Stromal cell of bone marrow (primary cell): ENCODE data around the gene RAD9A.

Experiments used
- DNase-seq: peaks from one replicate; pipeline ENCODE4 v3.0.0-alpha.2; 2012; ENCODE audit warnings: low read depth

Gene RAD9A

DNA sequence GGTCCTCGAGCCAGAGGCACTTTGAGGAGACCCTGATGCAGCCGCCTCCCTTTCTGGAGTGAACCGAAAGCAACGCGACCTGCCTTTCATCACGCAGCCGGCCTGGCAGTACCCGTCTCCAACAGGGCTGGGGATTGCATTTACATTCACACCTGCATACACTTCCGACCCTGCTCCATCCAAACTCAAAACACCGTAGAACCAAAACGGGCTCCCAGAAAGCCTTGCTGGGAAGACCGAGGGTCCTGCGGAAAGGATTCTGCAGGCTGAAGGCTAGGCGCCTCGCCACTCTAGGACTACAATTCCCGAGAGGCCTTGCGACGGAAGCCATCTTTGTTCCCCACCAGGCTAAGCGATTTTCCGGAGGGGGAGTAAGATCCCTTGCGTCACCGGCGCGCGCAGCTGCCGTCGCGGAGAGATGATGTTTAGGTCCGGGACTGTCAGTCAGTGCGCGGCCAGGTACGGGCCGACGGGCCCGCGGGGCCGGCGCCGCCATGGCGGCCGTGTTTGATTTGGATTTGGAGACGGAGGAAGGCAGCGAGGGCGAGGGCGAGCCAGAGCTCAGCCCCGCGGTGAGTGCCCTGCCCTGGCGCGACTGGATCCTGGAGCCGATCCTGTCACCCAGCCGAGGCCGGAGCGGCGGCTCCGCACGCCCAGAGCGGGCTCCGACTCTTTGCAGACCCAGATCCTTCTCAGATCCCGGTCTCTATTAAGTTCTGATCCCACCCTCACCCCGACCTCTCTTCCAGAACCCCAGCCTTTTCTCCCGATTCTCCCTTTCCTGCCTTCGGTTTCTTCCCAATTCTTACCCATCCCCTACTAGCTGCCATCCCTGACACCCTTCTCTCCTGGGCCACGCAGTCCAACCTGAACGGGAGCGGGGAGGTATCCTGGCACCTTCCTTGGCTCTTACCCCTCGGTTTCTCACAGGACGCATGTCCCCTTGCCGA, 36.5 kb downstream of the RAD9A start, which contains the start of gene RPS6KB2:
TSS of gene RPS6KB2 (plus strand) at position 443 of the 950 bp plus-strand sequence. CDS start at position 495, 52 bp downstream.
- DNase-seq = peak; percentile 95

DNA sequence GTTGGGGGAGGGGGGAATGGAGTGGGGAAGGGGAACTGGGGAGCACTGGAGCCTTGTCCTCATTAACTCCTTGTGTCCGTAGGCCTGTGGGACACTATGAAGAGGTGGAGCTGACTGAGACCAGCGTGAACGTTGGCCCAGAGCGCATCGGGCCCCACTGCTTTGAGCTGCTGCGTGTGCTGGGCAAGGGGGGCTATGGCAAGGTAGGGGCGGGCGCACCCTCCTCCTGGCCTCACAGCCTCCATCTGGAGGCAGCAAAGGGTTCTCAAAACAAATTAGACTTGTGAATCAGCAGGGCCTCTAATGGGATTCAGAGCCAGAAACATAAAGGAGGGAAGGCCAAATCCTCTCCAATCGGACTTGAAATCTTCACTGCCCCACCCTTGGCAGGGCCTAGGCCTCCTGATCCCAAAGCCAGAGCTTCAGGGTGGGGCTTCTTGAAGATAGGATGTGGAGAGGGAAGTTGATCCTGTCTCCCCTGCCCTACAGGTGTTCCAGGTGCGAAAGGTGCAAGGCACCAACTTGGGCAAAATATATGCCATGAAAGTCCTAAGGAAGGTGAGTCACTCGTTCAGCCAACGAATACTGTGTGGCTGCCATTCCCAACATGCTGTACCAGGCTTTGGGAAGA, 37.4 kb downstream of the RAD9A start:
- no peak for DNase-seq

DNA sequence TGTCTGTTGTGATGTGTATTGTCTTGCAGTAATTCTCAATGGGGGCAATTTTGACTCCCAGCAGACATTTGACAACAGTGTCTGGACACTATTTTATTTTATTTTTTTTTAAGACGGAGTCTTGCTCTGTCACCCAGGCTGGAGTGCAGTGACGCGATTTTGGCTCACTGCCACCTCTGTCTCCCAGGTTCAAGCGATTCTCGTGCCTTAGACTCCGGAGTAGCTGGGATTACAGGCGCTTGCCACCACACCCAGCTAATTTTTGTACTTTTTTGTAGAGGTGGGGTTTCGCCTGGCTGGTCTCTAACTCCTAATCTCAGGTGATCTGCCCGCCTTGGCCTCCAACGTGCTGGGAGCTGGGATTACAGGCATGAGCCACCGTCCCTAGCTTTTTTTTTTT, 37.9 kb downstream of the RAD9A start:
- DNase-seq = no peak

DNA sequence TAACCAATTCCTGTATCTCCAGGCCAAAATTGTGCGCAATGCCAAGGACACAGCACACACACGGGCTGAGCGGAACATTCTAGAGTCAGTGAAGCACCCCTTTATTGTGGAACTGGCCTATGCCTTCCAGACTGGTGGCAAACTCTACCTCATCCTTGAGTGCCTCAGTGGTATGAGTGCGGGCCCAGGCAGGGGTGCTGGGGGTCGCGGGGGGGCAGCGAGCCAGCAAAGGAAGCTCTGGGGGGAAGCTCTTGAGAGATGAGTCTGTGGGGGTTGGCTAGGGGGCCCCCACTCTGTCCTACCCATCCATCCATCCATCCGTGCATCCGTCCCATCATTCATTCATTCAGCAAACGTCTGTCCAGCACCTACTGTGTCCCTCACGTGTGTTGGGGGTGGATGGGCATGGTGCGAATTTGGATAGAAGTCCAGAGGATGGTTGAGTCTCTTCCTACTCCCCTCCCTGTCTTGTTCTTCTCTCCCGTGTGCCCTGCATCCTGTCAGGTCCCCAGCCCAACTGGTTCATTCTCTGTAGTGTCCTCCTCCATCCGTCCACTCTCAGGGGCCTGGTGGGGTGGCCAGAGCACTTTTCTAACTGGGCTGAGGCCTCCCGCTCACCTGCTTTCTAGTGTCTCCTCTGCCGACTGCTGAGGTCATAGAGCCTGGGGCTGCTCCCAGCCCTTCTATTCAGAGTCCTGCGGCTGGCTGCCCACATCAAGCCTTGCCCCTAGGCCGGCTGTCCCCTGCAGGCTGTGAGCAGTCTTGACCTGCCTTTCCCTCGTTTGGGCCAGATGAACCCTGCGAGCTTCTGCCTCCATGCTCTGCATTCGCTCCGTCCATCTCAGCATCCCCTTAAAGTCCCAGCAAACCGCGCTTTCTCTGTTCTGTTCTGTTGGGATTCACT, 39.8 kb downstream of the RAD9A start:
- DNase-seq = no peak

DNA sequence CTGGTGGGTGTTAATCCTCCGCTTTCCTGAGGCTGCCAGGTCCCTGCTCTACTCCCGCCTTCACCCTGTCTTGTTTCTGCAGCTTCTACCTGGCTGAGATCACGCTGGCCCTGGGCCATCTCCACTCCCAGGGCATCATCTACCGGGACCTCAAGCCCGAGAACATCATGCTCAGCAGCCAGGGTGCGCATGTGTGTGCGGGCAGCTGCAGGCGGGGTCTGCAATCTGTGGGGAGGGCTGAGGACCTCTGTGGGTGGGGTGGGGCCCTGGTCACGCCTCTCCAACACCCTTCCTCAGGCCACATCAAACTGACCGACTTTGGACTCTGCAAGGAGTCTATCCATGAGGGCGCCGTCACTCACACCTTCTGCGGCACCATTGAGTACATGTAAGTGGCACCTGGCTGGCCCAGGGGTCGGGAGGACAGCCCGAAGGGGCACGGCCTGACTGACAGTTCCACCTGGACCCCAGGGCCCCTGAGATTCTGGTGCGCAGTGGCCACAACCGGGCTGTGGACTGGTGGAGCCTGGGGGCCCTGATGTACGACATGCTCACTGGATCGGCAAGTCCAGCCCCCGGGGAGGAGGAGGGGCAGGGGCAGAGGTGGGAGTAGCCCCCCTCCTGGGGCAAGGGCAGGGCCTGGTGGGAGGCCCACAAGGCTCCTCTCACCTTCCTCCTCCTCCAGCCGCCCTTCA, 41.0 kb downstream of the RAD9A start:
- DNase-seq = no peak

DNA sequence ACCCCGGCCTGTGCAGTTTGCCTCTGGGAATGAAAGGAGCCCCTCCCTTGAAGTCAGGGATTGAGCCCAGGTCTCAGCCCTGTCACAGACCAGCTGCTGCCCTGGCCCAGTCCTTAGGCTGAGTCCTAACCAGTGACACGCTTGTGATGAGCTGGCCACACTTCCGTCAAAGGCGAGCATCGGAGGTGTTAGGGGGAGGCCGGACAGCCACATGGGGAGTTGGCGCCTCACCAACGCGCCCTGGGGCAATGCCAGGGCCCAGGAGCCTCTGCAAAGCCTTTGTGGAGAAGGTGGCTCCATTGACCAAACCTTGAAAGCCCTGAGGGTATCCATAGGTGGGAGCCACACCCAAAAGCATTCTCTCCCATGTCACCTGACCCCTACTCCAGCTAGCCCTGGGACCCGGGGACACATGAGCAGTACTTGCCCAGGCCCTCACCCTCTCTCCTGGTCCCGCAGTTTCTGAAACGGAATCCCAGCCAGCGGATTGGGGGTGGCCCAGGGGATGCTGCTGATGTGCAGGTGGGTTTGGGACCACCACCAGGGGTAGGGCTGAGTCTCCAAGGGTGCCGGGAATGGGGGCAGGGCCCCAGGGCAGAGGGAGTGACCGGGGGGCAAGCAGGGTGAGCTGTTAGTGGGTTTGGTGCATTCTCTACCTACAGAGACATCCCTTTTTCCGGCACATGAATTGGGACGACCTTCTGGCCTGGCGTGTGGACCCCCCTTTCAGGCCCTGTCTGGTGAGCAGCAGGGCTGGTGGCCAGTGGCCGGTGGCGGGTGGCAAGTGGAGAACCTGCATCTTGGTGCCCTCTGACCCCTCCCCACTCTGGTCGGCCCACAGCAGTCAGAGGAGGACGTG, 42.0 kb downstream of the RAD9A start:
- no peak for DNase-seq

DNA sequence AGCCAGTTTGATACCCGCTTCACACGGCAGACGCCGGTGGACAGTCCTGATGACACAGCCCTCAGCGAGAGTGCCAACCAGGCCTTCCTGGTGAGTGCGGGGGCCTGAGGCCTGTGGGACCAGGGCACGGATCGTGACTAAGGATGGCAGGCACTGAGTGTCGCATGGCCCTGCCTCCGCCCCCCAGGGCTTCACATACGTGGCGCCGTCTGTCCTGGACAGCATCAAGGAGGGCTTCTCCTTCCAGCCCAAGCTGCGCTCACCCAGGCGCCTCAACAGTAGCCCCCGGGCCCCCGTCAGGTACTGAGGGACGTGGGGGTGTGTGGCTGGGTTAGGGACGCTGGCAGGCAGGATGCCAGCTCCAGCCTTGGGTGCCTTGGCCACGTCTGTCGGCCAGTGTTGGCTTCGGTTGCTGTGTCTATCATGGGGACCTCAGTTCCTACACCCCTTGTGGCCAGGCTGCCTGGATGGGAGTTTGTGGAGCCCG, 42.7 kb downstream of the RAD9A start:
- no peak for DNase-seq

DNA sequence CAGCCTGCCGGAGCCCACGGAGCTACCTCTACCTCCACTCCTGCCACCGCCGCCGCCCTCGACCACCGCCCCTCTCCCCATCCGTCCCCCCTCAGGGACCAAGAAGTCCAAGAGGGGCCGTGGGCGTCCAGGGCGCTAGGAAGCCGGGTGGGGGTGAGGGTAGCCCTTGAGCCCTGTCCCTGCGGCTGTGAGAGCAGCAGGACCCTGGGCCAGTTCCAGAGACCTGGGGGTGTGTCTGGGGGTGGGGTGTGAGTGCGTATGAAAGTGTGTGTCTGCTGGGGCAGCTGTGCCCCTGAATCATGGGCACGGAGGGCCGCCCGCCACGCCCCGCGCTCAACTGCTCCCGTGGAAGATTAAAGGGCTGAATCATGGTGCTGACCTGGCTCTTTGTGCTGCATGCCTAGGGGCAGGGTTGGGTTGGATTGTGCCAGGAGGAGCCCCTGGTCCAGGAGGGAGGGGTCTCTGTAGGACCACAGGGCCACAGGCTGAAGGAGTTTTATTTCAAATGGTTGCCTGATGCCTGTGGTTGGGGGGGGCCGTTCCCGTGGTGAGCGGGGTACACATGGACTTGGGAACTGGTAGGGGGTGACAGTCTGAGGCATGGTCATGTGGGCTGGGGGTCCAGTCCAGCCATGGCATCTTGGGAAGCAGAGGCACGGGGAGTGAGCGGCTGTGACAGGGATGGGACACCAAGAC, 43.4 kb downstream of the RAD9A start:
- no peak for DNase-seq

DNA sequence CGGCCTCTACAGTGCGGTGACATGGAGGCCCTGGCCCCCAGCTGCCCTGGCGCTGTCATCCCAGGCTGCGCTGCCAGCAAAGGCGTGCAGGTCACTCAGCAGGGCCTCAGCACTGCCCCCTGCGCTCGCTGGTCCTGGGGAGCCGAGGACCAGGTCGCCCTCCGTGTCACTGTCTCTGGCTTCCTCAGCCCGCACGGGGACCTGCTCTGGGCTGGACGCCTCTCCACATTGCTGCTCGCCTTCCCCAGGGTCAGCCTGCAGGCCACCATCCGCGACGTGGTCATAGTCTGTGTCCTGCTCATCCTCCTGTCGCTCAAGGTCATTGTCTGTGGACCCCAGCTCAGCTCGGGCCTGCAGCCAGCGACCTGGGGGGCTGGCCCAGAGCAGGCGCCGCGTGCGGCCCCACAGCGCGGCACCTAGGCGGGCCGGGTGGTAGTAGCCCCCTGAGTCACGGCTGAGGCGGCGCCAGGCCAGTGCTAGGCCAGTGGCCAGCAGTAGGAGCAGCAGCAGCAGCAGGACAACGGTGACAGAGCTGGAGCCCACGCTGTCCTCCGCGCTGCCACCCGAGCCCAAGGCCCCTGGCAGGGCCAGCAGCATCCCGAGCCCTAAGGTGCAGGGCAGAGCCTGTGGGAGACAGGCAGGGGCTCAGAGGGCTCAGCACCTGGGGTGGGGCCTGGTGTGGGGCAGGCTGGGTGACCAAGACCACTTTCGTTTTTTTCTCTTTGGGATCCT, 44.1 kb downstream of the RAD9A start:
- no peak for DNase-seq

DNA sequence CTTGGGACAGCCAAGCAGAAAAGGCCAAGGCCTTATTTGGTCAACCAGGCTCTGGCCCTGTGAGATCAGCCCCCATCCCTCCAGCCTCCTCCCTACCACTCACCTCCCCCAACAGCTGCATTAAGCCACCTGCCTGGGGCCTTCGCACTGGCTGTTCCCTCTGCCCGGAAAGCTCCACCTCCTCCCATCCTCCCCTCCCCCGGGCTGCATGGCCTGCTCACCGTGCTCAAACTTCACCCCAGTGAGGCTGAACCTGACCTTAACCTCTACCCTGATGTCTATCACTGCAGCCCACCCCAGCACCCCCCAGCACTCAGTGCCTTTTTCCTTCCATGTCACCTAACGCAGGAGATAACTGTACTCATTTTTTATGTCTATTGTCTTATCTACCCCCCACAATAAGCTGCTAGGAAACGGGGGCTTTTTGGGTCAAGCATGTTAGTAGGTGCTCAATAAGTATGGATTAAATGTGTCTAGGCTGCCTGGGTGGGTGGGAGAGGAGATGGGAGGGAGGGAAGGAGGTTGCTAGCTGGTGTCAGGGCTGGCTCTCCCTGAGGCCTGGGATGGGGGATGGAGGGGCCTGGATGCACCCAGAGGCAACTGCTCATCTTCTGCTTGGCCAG, 44.8 kb downstream of the RAD9A start:
- DNase-seq = no peak

DNA sequence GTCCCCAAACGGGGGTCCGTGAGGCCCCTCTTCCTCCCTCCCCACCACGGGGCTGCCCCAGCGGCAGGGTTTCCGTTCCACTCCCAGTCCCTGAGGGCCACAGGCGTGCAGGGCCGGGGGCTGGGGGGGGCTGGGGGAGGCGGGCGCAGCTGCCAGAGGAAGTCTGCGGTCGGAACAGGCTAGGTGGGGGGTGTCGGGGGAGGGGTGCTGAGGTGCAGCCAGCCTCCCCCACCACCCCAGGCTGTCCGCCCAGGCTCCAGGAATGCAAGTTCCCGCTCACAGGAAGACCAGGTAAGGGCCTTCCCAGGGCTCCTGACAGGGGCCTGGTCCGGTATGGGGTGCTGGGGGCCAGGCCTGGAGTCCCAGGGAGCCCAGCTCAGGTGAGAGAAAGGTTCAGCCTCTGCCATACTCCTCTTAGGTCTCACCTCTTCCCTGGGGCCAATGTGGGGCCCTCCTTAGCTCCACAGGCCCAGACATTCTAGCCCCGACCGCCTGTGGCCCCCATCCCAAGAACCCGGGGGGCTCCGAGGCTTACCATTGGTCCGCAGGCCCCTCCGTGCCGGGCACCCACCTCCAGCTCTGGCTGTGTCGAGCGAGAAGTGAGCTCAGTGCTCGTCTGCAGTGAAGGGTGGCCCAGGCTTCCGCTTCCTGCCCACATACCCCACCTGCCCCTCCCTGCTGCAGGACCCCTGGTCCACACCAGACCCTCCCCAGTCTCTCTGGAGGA, 45.5 kb downstream of the RAD9A start, which contains the start of gene PTPRCAP:
TSS of gene PTPRCAP (minus strand) at position 601 of the 727 bp plus-strand sequence. CDS start at position 538, 63 bp downstream.
- DNase-seq = no peak

DNA sequence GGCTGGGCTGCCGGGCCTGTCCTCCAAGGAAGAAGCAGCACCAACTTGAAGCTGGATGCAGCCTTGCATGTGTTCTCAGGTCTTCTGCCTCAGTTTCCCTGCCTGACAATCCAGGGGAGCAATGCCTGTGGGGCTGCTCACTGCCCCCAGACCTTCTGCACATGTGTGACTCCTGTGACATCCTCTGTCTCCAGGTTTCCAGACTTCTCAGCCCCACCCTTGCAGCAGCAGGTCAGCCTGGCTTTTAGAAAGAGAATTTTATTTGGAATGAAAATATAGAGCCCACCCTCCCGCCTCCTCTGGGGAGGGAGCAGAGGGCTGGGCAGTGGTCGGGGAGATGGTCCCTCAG, 46.0 kb downstream of the RAD9A start:
- DNase-seq = no peak

DNA sequence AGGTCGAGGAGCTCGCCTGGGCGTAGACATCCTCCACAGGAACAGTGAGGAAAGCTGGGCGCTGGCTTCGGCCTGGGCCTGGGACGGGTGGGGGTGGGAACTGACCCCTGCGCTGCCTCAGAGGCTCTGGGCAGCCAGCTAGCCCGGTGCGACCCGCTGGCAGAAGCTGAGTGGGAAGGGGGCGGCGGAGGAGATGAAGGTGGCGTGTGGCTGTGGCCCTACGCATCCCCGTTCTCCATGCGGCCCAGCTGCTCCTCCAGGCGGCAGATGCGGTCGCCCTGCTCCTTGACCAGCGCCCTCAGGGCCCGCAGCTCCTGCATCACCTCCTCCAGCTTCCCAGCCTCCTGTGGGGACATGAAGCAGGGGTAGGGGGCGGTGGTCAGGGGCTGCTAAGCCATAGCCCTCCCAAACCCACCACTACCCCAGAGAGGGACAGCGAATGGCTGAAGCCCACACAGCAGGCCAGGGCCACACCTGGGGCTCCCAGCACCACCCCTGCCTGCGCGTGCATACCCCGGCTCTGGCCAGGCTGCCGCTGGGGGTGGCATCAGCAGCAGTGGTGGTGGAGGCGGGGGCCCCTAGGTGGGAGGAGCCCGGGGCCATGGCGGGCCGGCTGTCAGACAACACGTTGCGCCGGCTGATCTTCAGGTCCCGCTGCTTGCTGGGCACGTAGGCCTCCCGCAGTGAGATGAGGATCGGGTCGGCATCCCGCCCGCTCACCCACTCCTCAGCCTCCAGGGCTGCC, 46.5 kb downstream of the RAD9A start:
- no peak for DNase-seq

DNA sequence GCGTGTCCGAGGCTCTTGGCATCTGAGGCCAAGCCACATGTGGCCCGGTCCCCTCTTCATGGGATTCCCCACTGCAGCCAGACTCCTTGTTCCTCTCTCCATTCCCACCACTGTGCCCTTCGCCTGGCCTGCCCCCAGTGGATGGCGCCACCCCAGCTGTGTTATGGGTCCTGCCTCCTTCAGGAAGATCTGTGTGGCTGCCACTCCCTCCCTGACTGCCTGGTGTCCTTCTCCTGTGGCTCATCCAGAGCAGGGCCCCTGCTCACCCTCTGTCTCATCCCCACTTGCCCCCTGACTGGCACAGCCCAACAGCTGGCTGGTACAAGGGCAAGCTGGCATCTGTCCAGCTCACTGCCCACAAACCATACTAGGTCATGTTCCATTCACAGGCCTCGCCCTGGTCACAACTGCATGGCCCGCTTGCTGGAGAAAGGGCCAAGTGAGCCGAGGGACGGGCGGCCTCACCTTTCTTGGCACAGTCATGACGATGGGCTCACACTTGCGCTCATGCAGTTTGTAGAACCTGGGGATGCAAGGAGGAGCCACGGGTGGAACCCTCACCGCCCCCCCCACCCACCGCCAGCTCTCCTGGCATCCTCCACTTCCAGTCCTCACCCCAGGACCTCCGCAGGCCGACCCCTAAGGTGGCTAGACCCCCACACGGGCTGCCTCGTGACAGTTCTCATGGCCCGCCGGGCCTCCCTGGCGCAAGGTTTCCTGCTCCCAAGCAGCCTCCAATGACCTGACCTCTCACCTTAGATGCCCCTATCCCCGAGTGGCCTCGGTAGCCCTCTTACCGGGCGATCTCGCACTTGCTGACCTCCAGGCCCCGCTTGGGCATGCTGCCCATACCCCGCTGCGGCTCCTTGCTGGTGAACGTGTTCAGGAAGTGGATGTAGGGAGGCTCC, 47.8 kb downstream of the RAD9A start:
- no peak for DNase-seq

DNA sequence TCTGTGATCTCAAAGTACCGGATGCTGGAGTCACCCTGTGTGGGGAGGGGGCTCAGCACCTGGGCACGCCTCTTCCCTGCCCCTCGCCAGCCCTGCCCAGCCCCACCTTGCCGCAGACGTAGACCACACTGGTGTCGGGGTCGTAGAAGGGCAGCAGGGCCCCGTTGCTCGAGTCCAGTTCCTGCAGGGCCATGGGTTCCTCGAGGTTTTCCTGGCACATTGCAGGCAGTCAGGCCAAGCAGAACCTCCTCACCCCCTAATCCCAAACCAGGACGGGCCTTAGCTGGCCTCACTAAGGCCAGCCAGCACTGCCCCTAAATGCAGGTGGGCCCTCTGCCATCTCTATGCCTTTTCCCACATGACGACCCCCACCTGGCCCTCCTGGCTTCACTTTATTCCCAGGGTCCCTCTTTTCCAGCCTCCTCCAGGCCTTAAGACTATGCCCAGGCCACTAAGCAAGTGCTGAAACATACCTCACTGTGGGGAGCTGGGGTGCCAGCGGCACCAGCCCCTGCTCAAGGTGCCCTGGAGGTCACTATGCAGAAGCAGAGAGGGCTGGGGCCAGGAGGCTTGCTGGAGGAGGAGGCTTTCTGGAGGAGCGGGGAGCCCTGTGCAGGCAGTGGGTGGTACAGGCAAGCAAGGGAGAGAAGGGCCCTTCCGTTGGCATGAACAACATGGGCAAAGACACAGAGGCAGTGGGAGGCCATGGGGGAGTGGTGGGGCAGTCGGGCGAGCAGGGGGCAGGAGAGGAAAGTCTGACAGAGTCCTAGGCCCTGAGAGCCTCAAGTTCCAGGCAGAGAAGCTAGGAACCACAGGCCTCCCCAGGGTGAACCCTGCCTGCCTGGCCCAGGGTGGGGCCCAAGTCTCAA, 48.7 kb downstream of the RAD9A start:
- DNase-seq = no peak
